NB4 (cell line): ENCODE data around the gene ZNF841.

Source experiments
- CTCF ChIP-seq: IDR thresholded peaks from one replicate; pipeline ENCODE4 v1.5.1; 2012; ENCODE audit warnings: low read depth, low read length
- POLR2A ChIP-seq: IDR thresholded peaks from 2 replicates; pipeline ENCODE4 v1.6.1; 2011; ENCODE audit warnings: mild to moderate bottlenecking; ENCODE audit not compliant: insufficient read length; ENCODE audit errors: extremely low read depth

GRCh38 chr19:52086481-52086880 is 9.1 kb downstream of the ZNF841 start:
- TF ChIP-seq CTCF (no peak), POLR2A (no peak)
